SK-N-MC (cell line): Measurements from ENCODE around the gene KIF27.
"Not testable (repeated sequence)": the region's sequence is repeated elsewhere in the genome, so short reads cannot be mapped to it uniquely, and the experiment has no call there.

Experiments
- DNase-seq: peaks from one replicate; pipeline ENCODE4 v3.0.0-alpha.2; 2011; ENCODE audit warnings: low read depth, low spot score
- H3K27ac ChIP-seq: fragments of 200-600 bp; sonication (generic); 2 replicates; pipeline ENCODE4 v1.5.1; 2016; ENCODE audit warnings: mixed run types
- H3K36me3 ChIP-seq: fragments of 200-600 bp; sonication (generic); 2 replicates; pipeline ENCODE4 v1.6.1; 2017; ENCODE audit warnings: antibody characterized with exemption, low read length, mixed read lengths; ENCODE audit not compliant: insufficient read depth
- H3K4me3 ChIP-seq: fragments of 200-600 bp; sonication (generic); 2 replicates; pipeline ENCODE4 v1.5.1; 2016
- H3K9ac ChIP-seq: fragments of 200-600 bp; sonication (generic); 2 replicates; pipeline ENCODE4 v1.8.0; 2017; ENCODE audit warnings: mixed run types, mixed read lengths; ENCODE audit not compliant: insufficient read length
- H3K9me3 ChIP-seq: fragments of 200-600 bp; sonication (generic); 2 replicates; pipeline ENCODE4 v1.6.1; 2017; ENCODE audit warnings: low read depth, mild to moderate bottlenecking, antibody characterized with exemption, low read length, moderate library complexity, mixed read lengths
- EZH2 ChIP-seq: fragments of 200-600 bp; sonication (generic); IDR thresholded peaks from one replicate; pipeline ENCODE4 v1.6.1; 2017; ENCODE audit warnings: antibody characterized with exemption
- FOXP2 ChIP-seq: optimal IDR thresholded peaks from 2 replicates; pipeline ENCODE3; 2011; ENCODE audit warnings: mild to moderate bottlenecking, moderate library complexity; ENCODE audit not compliant: insufficient read depth; ENCODE audit errors: extremely low read length, control extremely low read depth
- POLR2AphosphoS5 ChIP-seq: IDR thresholded peaks from 2 replicates; pipeline ENCODE4 v1.6.1; 2012; ENCODE audit warnings: mild to moderate bottlenecking, low read depth, low read length, borderline replicate concordance

The KIF27 gene

GRCh38 chr9:83815120-83815519 lies 106.1 kb downstream of the KIF27 start:
- H3K4me3 ChIP-seq, DNase-seq, H3K9me3 ChIP-seq, H3K27ac ChIP-seq, H3K9ac ChIP-seq, H3K36me3 ChIP-seq: not testable (repeated sequence)

- not testable (repeated sequence) for H3K27ac ChIP-seq, H3K4me3 ChIP-seq, H3K9me3 ChIP-seq, DNase-seq, H3K9ac ChIP-seq, H3K36me3 ChIP-seq
Observed at GRCh38 chr9:83809213-83809612, 112.0 kb downstream of the KIF27 start.

GRCh38 chr9:83804454-83804853 lies 116.8 kb downstream of the KIF27 start:
- not testable (repeated sequence) for H3K9ac ChIP-seq, H3K36me3 ChIP-seq, H3K27ac ChIP-seq, DNase-seq, H3K4me3 ChIP-seq, H3K9me3 ChIP-seq

GRCh38 chr9:83803941-83804340 lies 117.3 kb downstream of the KIF27 start:
- H3K36me3 ChIP-seq, H3K27ac ChIP-seq, H3K4me3 ChIP-seq, H3K9me3 ChIP-seq, H3K9ac ChIP-seq, DNase-seq: not testable (repeated sequence)

DNA sequence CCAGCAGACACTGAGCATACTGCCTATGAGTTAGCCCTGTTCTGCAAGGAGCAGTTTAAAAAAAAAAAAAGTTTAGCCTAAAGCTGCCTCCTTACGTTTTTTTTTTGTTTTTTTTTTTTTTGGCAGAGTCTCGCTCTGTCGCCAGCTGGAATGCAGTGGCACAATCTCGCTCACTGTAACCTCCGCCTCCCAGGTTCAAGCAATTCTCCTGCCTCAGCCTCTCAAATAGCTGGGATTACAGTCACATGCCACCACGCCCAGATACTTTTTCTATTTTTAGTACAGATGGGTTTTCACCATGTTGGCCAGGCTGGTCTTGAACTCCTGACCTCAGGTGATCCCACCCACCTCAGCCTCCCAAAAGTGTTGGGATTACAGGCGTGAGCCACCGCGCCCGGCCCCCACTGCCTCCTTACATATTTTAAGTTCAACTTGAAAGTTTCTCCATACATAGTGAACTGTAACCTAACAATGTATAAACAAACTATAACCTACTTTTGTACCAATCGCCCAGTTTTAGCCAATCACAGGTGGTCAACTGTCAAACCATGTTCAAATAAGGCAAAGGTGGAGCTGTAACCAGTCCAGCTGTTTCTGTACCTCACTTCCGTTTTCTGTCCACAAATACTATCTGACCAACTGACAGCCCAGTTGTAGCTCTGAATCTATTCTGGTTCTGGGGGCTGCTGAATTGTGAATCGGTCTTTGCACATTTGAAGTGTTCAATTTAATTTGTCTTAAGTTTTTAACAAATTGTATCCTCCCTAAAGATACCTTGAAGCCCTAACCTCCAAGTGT lies 120.8 kb downstream of the KIF27 start:
- DNase-seq, result no peak
- Histone ChIP-seq H3K4me3 (no peak overlapping the region), H3K9ac (no peak overlapping the region), H3K27ac (no peak overlapping the region), H3K9me3 (no peaks in the 10 kb centered on the region), H3K36me3 (no peaks in the 10 kb centered on the region)
- TF ChIP-seq POLR2AphosphoS5, result no peak
- TF ChIP-seq EZH2, result no peak
- TF ChIP-seq FOXP2, result no peak

- Histone ChIP-seq H3K36me3 (no peaks in the 10 kb centered on the region), H3K4me3 (no peak overlapping the region), H3K9me3 (no peaks in the 10 kb centered on the region), H3K9ac (no peak overlapping the region), H3K27ac (no peak overlapping the region)
- TF ChIP-seq POLR2AphosphoS5 (no peak), FOXP2 (no peak), EZH2 (no peak)
- no peak for DNase-seq
Observed at GRCh38 chr9:83794051-83794450, 127.2 kb downstream of the KIF27 start.

DNA sequence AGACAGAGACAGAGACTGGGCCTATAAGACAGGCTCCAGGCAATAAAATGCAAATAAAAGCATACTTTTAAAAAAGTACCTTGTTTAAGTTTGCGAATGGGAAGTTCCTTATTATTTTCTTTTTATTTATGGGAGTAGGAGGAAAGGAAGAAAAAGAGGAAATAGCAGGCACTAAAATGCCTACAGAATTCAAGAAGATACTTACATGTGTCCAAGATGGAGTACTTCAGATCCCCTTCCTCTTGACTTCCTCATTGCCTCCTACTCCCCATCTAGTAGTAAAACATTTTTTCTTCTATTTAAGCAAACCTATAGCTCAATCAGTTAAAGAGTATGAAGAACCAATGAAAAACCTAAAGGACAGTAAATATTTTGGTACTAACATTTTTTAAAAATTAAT lies 128.5 kb downstream of the KIF27 start:
- Histone ChIP-seq H3K9ac (no peak overlapping the region), H3K4me3 (no peak overlapping the region), H3K27ac (no peak overlapping the region), H3K36me3 (no peaks in the 10 kb centered on the region), H3K9me3 (no peaks in the 10 kb centered on the region)
- DNase-seq, result no peak
- no peak for TF ChIP-seq FOXP2
- no peak for TF ChIP-seq EZH2
- no peak for TF ChIP-seq POLR2AphosphoS5
